GM23338 (cell line): ENCODE data around the gene TOP1. TPM values are rescaled to one million over a fixed set of nuclear protein-coding genes. Genes with fewer than 3 reads are reported as not detected.
"Not testable (repeated sequence)": the region's sequence is repeated elsewhere in the genome, so short reads cannot be mapped to it uniquely, and the experiment has no call there.

ENCODE experiments used
- ATAC-seq: fragments of 200-7000 bp; cut with Tn5 transposase; 3 replicates; pipeline ENCODE4 v1.9.1; 2020
- DNase-seq: peaks from one replicate; pipeline ENCODE4 v3.0.0-alpha.2; 2015; ENCODE audit warnings: low spot score
- H2AFZ ChIP-seq: fragments of 200-600 bp; sonication (generic); 2 replicates; pipeline ENCODE4 v1.8.0; 2016; ENCODE audit warnings: antibody characterized with exemption, mild to moderate bottlenecking, moderate library complexity
- H3F3A ChIP-seq: fragments of 200-600 bp; sonication (generic); replicated peaks from 2 replicates; pipeline ENCODE4 v1.8.0; 2017; ENCODE audit warnings: antibody characterized with exemption, mixed run types, low read depth
- H3K27ac ChIP-seq: fragments of 200-600 bp; sonication (generic); 2 replicates; pipeline ENCODE4 v1.6.1; 2016; ENCODE audit warnings: low read depth
- H3K27me3 ChIP-seq: fragments of 200-600 bp; sonication (generic); 2 replicates; pipeline ENCODE4 v1.8.0; 2016; ENCODE audit warnings: mild to moderate bottlenecking, mixed run types, moderate library complexity; ENCODE audit not compliant: insufficient read depth
- H3K36me3 ChIP-seq: fragments of 200-600 bp; sonication (generic); 2 replicates; pipeline ENCODE4 v1.8.0; 2016; ENCODE audit warnings: mild to moderate bottlenecking; ENCODE audit not compliant: insufficient read depth
- H3K4me1 ChIP-seq: fragments of 200-600 bp; sonication (generic); 2 replicates; pipeline ENCODE4 v1.8.0; 2016; ENCODE audit warnings: mild to moderate bottlenecking, moderate library complexity; ENCODE audit not compliant: insufficient read depth
- H3K4me2 ChIP-seq: fragments of 200-600 bp; sonication (generic); 2 replicates; pipeline ENCODE4 v1.7.1; 2017; ENCODE audit warnings: mixed run types
- H3K4me3 ChIP-seq: fragments of 200-600 bp; sonication (generic); 2 replicates; pipeline ENCODE4 v1.6.1; 2016; ENCODE audit warnings: mixed run types
- H3K79me2 ChIP-seq: fragments of 200-600 bp; sonication (generic); replicated peaks from 2 replicates; pipeline ENCODE4 v1.8.0; 2017; ENCODE audit warnings: mild to moderate bottlenecking; ENCODE audit not compliant: insufficient read depth
- H3K9me2 ChIP-seq: fragments of 200-600 bp; sonication (generic); 2 replicates; pipeline ENCODE4 v1.8.0; 2017; ENCODE audit not compliant: insufficient read depth
- H4K20me1 ChIP-seq: fragments of 200-600 bp; sonication (generic); replicated peaks from 2 replicates; pipeline ENCODE4 v1.8.0; 2017; ENCODE audit warnings: mild to moderate bottlenecking; ENCODE audit not compliant: insufficient read depth
- H3K27ac Mint-ChIP-seq: 2 replicates; pipeline ENCODE4 v1.8.0; 2020; ENCODE audit warnings: inconsistent platforms, mild to moderate bottlenecking, moderate library complexity, mixed read lengths
- H3K27me3 Mint-ChIP-seq: 3 replicates; pipeline ENCODE4 v1.8.0; 2022; ENCODE audit warnings: low read depth, mild to moderate bottlenecking, moderate library complexity, mixed read lengths, inconsistent platforms; ENCODE audit not compliant: insufficient read depth, poor library complexity
- H3K36me3 Mint-ChIP-seq: 3 replicates; pipeline ENCODE4 v1.8.0; 2021; ENCODE audit warnings: low read depth, mild to moderate bottlenecking, inconsistent platforms, moderate library complexity, mixed read lengths
- H3K4me1 Mint-ChIP-seq: 3 replicates; pipeline ENCODE4 v1.8.0; 2020; ENCODE audit warnings: mild to moderate bottlenecking, inconsistent platforms, mixed read lengths
- H3K4me3 Mint-ChIP-seq: 3 replicates; pipeline ENCODE4 v1.8.0; 2021; ENCODE audit warnings: moderate library complexity, mild to moderate bottlenecking, inconsistent platforms, mixed read lengths
- H3K9me3 Mint-ChIP-seq: 3 replicates; pipeline ENCODE4 v1.8.0; 2020; ENCODE audit warnings: moderate library complexity, mild to moderate bottlenecking, inconsistent platforms, mixed read lengths
- ETS1 ChIP-seq: IDR thresholded peaks from 2 replicates; pipeline ENCODE4 v1.6.1; 2016; ENCODE audit warnings: antibody characterized with exemption
- NANOG ChIP-seq: IDR thresholded peaks from 2 replicates; pipeline ENCODE4 v1.6.1; 2016; ENCODE audit warnings: antibody characterized with exemption, borderline replicate concordance
- POLR2AphosphoS5 ChIP-seq: IDR thresholded peaks from 2 replicates; pipeline ENCODE4 v1.6.1; 2016; ENCODE audit warnings: antibody characterized with exemption, low read depth
- REST ChIP-seq: IDR thresholded peaks from one replicate; pipeline ENCODE4 v1.6.1; 2018; ENCODE audit warnings: antibody characterized with exemption; ENCODE audit not compliant: unreplicated experiment
- polyA plus RNA-seq: library from polyadenylated mRNA; unstranded; fragments of >200 nt; fragmentation: Nextera tagmentation; extraction: Ambion mirVana; gene quantifications from 2 replicates; pipeline ENCODE4 v1.2.1, GENCODE V29; 2016
- total RNA-seq: library from RNA; depleted of rRNA; stranded (reverse); fragments of >200 nt; shearing (Covaris generic); gene quantifications from 2 replicates; pipeline ENCODE4 v1.2.3, GENCODE V29; 2014

TOP1 gene
- total and polyA plus RNA-seq, 2 experiments from 2014 or later = 62.4 to 101 TPM

GRCh38 chr20:41132388-41132775, 103.8 kb downstream of the TOP1 start:
- not testable (repeated sequence) for H3K4me2 ChIP-seq, DNase-seq, H3K4me3 ChIP-seq, H3F3A ChIP-seq, H3K36me3 ChIP-seq, H3K79me2 ChIP-seq, H3K9me2 ChIP-seq, H3K9me3 Mint-ChIP-seq, H2AFZ ChIP-seq, H3K27me3 ChIP-seq, H3K4me3 Mint-ChIP-seq, H3K27ac Mint-ChIP-seq, H3K27ac ChIP-seq, ATAC-seq, H4K20me1 ChIP-seq
- peaks cover 12% of the 10 kb centered on the region for H3K4me1 Mint-ChIP-seq
- peaks cover 18% of the 10 kb centered on the region for H3K36me3 Mint-ChIP-seq
- H3K27me3 Mint-ChIP-seq = peaks cover 23% of the 10 kb centered on the region
- peaks cover 11% of the 10 kb centered on the region for H3K4me1 ChIP-seq

- H3K27me3 ChIP-seq = peaks cover 5% of the 10 kb centered on the region
- Mint-ChIP-seq H3K9me3 (no peaks in the 10 kb centered on the region; the same call in 2 of the 3 replicates), H3K27me3 (peaks cover 23% of the 10 kb centered on the region), H3K4me1 (peaks cover 15% of the 10 kb centered on the region), H3K36me3 (peaks cover 15% of the 10 kb centered on the region), H3K27ac (no peak overlapping the region), H3K4me3 (no peak overlapping the region)
- ATAC-seq = no peak
- peaks cover 16% of the 10 kb centered on the region for H3K4me1 ChIP-seq
- H3K9me2 ChIP-seq = no peaks in the 10 kb centered on the region
- H3K79me2 ChIP-seq = peaks cover 10% of the 10 kb centered on the region
- no peak for TF ChIP-seq REST
- no peak for TF ChIP-seq POLR2AphosphoS5
- TF ChIP-seq ETS1 = no peak
- TF ChIP-seq NANOG = no peak
- H3K4me3 ChIP-seq = no peak overlapping the region
- H3K4me2 ChIP-seq = no peak overlapping the region
- H3F3A ChIP-seq = no peaks in the 10 kb centered on the region
- H3K27ac ChIP-seq = no peak overlapping the region
- H2AFZ ChIP-seq = no peak overlapping the region
- DNase-seq = no peak
- no peaks in the 10 kb centered on the region for H3K36me3 ChIP-seq
- H4K20me1 ChIP-seq = no peaks in the 10 kb centered on the region; the same call in 1 of the 2 replicates
Observed at GRCh38 chr20:41133709-41134361, 105.2 kb downstream of the TOP1 start.
